GM23338 (cell line): ENCODE measurements around the gene ZFHX3. TPM values are rescaled to one million over a fixed set of nuclear protein-coding genes. Genes with fewer than 3 reads are reported as not detected.

Experiments
- ATAC-seq: fragments of 200-7000 bp; cut with Tn5 transposase; 3 replicates; pipeline ENCODE4 v1.9.1; 2020
- DNase-seq: peaks from one replicate; pipeline ENCODE4 v3.0.0-alpha.2; 2015; ENCODE audit warnings: low spot score
- H2AFZ ChIP-seq: fragments of 200-600 bp; sonication (generic); 2 replicates; pipeline ENCODE4 v1.8.0; 2016; ENCODE audit warnings: antibody characterized with exemption, mild to moderate bottlenecking, moderate library complexity
- H3F3A ChIP-seq: fragments of 200-600 bp; sonication (generic); replicated peaks from 2 replicates; pipeline ENCODE4 v1.8.0; 2017; ENCODE audit warnings: antibody characterized with exemption, mixed run types, low read depth
- H3K27ac ChIP-seq: fragments of 200-600 bp; sonication (generic); 2 replicates; pipeline ENCODE4 v1.6.1; 2016; ENCODE audit warnings: low read depth
- H3K27me3 ChIP-seq: fragments of 200-600 bp; sonication (generic); 2 replicates; pipeline ENCODE4 v1.8.0; 2016; ENCODE audit warnings: mild to moderate bottlenecking, mixed run types, moderate library complexity; ENCODE audit not compliant: insufficient read depth
- H3K36me3 ChIP-seq: fragments of 200-600 bp; sonication (generic); 2 replicates; pipeline ENCODE4 v1.8.0; 2016; ENCODE audit warnings: mild to moderate bottlenecking; ENCODE audit not compliant: insufficient read depth
- H3K4me1 ChIP-seq: fragments of 200-600 bp; sonication (generic); 2 replicates; pipeline ENCODE4 v1.8.0; 2016; ENCODE audit warnings: mild to moderate bottlenecking, moderate library complexity; ENCODE audit not compliant: insufficient read depth
- H3K4me2 ChIP-seq: fragments of 200-600 bp; sonication (generic); 2 replicates; pipeline ENCODE4 v1.7.1; 2017; ENCODE audit warnings: mixed run types
- H3K4me3 ChIP-seq: fragments of 200-600 bp; sonication (generic); 2 replicates; pipeline ENCODE4 v1.6.1; 2016; ENCODE audit warnings: mixed run types
- H3K79me2 ChIP-seq: fragments of 200-600 bp; sonication (generic); replicated peaks from 2 replicates; pipeline ENCODE4 v1.8.0; 2017; ENCODE audit warnings: mild to moderate bottlenecking; ENCODE audit not compliant: insufficient read depth
- H3K9me2 ChIP-seq: fragments of 200-600 bp; sonication (generic); 2 replicates; pipeline ENCODE4 v1.8.0; 2017; ENCODE audit not compliant: insufficient read depth
- H4K20me1 ChIP-seq: fragments of 200-600 bp; sonication (generic); replicated peaks from 2 replicates; pipeline ENCODE4 v1.8.0; 2017; ENCODE audit warnings: mild to moderate bottlenecking; ENCODE audit not compliant: insufficient read depth
- H3K27ac Mint-ChIP-seq: 2 replicates; pipeline ENCODE4 v1.8.0; 2020; ENCODE audit warnings: inconsistent platforms, mild to moderate bottlenecking, moderate library complexity, mixed read lengths
- H3K27me3 Mint-ChIP-seq: 3 replicates; pipeline ENCODE4 v1.8.0; 2022; ENCODE audit warnings: low read depth, mild to moderate bottlenecking, moderate library complexity, mixed read lengths, inconsistent platforms; ENCODE audit not compliant: insufficient read depth, poor library complexity
- H3K36me3 Mint-ChIP-seq: 3 replicates; pipeline ENCODE4 v1.8.0; 2021; ENCODE audit warnings: low read depth, mild to moderate bottlenecking, inconsistent platforms, moderate library complexity, mixed read lengths
- H3K4me1 Mint-ChIP-seq: 3 replicates; pipeline ENCODE4 v1.8.0; 2020; ENCODE audit warnings: mild to moderate bottlenecking, inconsistent platforms, mixed read lengths
- H3K4me3 Mint-ChIP-seq: 3 replicates; pipeline ENCODE4 v1.8.0; 2021; ENCODE audit warnings: moderate library complexity, mild to moderate bottlenecking, inconsistent platforms, mixed read lengths
- H3K9me3 Mint-ChIP-seq: 3 replicates; pipeline ENCODE4 v1.8.0; 2020; ENCODE audit warnings: moderate library complexity, mild to moderate bottlenecking, inconsistent platforms, mixed read lengths
- EZH2 ChIP-seq: fragments of 200-600 bp; sonication (generic); IDR thresholded peaks from one replicate; pipeline ENCODE4 v1.8.0; 2017; ENCODE audit warnings: antibody characterized with exemption, mild to moderate bottlenecking, low read depth; ENCODE audit not compliant: unreplicated experiment
- JUNB ChIP-seq: IDR thresholded peaks from one replicate; pipeline ENCODE4 v1.6.1; 2016; ENCODE audit warnings: antibody characterized with exemption; ENCODE audit not compliant: unreplicated experiment
- NANOG ChIP-seq: IDR thresholded peaks from 2 replicates; pipeline ENCODE4 v1.6.1; 2016; ENCODE audit warnings: antibody characterized with exemption, borderline replicate concordance
- POLR2AphosphoS5 ChIP-seq: IDR thresholded peaks from 2 replicates; pipeline ENCODE4 v1.6.1; 2016; ENCODE audit warnings: antibody characterized with exemption, low read depth
- ZNF331 ChIP-seq: fragments of 250-450 bp; sonication (Bioruptor Pico); IDR thresholded peaks from 2 replicates; pipeline ENCODE4 v1.5.0; 2020; ENCODE audit warnings: low read depth, mild to moderate bottlenecking, moderate library complexity
- polyA plus RNA-seq: library from polyadenylated mRNA; unstranded; fragments of >200 nt; fragmentation: Nextera tagmentation; extraction: Ambion mirVana; gene quantifications from 2 replicates; pipeline ENCODE4 v1.2.1, GENCODE V29; 2016
- total RNA-seq: library from RNA; depleted of rRNA; stranded (reverse); fragments of >200 nt; shearing (Covaris generic); gene quantifications from 2 replicates; pipeline ENCODE4 v1.2.3, GENCODE V29; 2014
- TF ChIP-seq, protein P1 (sequence below): IDR thresholded peaks from 2 replicates; pipeline ENCODE4 v1.6.1; 2016; ENCODE audit warnings: antibody characterized with exemption
- TF ChIP-seq, protein P2 (sequence below), 2 experiments: fragments of 200-600 bp in 1 of 2; sonication (generic) in 1 of 2; conservative IDR thresholded peaks; 2 replicates each; pipeline versions ENCODE4 v1.5.1 to v1.6.1; 2016 to 2017; ENCODE audit warnings: antibody characterized with exemption in 2 of 2, low read depth in 2 of 2, mild to moderate bottlenecking in 2 of 2, moderate library complexity in 1 of 2

Gene ZFHX3
- total and polyA plus RNA-seq, 2 experiments from 2014 or later, result 1.0 to 1.5 TPM

DNA sequence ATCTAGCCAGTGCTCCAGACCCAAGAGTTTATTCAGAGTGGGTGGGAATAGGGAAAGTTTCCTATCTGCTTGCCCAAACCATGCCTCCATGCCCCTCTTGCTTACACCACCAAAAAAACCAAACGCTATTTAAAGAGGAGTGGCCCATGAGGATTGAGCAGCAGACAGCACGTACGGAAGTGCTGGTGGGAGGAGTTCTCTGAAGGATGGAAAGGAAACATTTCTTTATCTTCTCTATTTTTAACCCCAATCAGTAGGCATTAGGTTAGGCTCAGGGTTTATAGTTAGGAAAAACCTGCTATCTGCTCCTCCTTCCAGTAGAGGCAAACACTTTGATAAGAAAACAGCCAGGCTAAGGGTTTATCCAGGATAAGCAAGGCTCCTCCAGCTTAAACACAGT, 235.3 kb downstream of the ZFHX3 start (continued):
- TF ChIP-seq, protein P1, sequence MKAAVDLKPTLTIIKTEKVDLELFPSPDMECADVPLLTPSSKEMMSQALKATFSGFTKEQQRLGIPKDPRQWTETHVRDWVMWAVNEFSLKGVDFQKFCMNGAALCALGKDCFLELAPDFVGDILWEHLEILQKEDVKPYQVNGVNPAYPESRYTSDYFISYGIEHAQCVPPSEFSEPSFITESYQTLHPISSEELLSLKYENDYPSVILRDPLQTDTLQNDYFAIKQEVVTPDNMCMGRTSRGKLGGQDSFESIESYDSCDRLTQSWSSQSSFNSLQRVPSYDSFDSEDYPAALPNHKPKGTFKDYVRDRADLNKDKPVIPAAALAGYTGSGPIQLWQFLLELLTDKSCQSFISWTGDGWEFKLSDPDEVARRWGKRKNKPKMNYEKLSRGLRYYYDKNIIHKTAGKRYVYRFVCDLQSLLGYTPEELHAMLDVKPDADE, result no peak
- TF ChIP-seq EZH2, result no peak

DNA sequence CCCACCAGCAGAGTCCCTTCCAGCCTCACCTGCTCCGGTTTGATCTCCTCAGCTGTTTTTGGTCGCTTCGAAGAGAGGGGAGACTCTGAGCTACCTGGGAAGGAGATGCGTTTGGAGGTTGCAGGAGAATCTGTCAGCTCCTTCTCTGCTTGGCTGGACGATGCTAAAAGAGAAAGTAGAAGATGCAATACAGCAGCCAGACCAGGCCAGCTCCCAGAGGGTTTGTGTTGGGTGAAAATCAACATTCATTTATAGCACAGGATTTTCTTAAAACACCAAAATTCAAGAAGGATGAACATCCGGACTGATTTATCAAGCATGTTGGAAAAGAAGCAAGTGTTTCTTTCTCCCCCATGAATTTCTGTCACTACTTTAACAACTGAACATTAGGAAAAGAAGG, 236.1 kb downstream of the ZFHX3 start:
- Histone ChIP-seq H3K4me1 (peaks cover 5% of the 10 kb centered on the region), H3K79me2 (no peaks in the 10 kb centered on the region), H3K36me3 (no peaks in the 10 kb centered on the region), H4K20me1 (no peaks in the 10 kb centered on the region), H2AFZ (no peak overlapping the region), H3K27me3 (no peaks in the 10 kb centered on the region), H3K27ac (no peak overlapping the region), H3F3A (no peaks in the 10 kb centered on the region), H3K4me3 (no peak overlapping the region), H3K4me2 (no peak overlapping the region), H3K9me2 (no peaks in the 10 kb centered on the region)
- Mint-ChIP-seq H3K27me3 (no peaks in the 10 kb centered on the region), H3K27ac (no peak overlapping the region), H3K4me3 (no peak overlapping the region), H3K36me3 (no peaks in the 10 kb centered on the region), H3K9me3 (no peaks in the 10 kb centered on the region), H3K4me1 (peaks cover 6% of the 10 kb centered on the region; the same call in 2 of the 3 replicates)
- ATAC-seq (no peak), DNase-seq (no peak)
- TF ChIP-seq, protein P1, result no peak
- no peak for TF ChIP-seq ZNF331 (CRISPR knock-in tag)

DNA sequence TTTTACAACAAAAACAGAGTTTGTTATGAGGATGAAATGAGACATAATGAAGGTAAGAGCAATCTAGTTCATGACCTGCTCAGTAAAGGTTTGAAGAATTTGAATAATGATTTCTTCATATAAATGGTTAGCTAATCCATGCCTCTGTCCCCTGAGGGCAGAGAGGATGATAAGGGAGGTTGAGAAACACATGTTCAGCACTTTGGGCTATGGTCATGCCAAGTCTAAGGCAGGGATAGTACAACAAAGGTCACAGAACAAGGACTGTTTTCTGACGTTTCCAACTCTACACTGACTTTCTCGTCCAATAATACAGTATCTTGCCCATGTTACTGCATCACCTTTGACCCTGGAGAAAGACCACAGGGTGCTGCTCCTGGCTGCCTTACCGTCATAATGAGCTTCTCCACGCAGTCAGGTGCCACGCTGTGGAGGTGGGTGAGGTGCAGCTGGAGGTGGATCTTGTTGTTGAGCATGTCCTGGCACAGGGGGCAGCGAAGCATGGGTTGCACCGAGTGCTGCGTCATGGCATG, 236.7 kb downstream of the ZFHX3 start:
- H3K4me1 Mint-ChIP-seq, result peaks cover 11% of the 10 kb centered on the region
- Histone ChIP-seq H2AFZ (no peak overlapping the region), H3K79me2 (no peaks in the 10 kb centered on the region), H3K27me3 (no peaks in the 10 kb centered on the region), H3K36me3 (no peaks in the 10 kb centered on the region), H3K4me2 (no peak overlapping the region), H3K4me1 (peaks cover 11% of the 10 kb centered on the region), H3F3A (no peaks in the 10 kb centered on the region), H3K9me2 (no peaks in the 10 kb centered on the region), H4K20me1 (no peaks in the 10 kb centered on the region), H3K27ac (no peak overlapping the region), H3K4me3 (no peak overlapping the region)
- TF ChIP-seq JUNB, result no peak
- TF ChIP-seq, protein P2, sequence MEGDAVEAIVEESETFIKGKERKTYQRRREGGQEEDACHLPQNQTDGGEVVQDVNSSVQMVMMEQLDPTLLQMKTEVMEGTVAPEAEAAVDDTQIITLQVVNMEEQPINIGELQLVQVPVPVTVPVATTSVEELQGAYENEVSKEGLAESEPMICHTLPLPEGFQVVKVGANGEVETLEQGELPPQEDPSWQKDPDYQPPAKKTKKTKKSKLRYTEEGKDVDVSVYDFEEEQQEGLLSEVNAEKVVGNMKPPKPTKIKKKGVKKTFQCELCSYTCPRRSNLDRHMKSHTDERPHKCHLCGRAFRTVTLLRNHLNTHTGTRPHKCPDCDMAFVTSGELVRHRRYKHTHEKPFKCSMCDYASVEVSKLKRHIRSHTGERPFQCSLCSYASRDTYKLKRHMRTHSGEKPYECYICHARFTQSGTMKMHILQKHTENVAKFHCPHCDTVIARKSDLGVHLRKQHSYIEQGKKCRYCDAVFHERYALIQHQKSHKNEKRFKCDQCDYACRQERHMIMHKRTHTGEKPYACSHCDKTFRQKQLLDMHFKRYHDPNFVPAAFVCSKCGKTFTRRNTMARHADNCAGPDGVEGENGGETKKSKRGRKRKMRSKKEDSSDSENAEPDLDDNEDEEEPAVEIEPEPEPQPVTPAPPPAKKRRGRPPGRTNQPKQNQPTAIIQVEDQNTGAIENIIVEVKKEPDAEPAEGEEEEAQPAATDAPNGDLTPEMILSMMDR (conservative IDR thresholded peaks at IDR 0.05; ENCODE audit: low read depth in 2 of 2), result no peak
- TF ChIP-seq ZNF331 (CRISPR knock-in tag), result no peak
- TF ChIP-seq POLR2AphosphoS5, result no peak
- TF ChIP-seq NANOG, result no peak
- no peak overlapping the region for H3K4me3 Mint-ChIP-seq
- no peak overlapping the region for H3K27ac Mint-ChIP-seq
- no peak for ATAC-seq
- no peaks in the 10 kb centered on the region for H3K9me3 Mint-ChIP-seq
- peaks cover 2% of the 10 kb centered on the region for H3K27me3 Mint-ChIP-seq
- DNase-seq, result no peak
- H3K36me3 Mint-ChIP-seq, result no peaks in the 10 kb centered on the region
